ENCODE results near the gene TPST1.

- TF ChIP-seq CTCF (IDR thresholded peaks at IDR 0.05) (no peak), EP300 (IDR thresholded peaks at IDR 0.05) (no peak), POLR2A (IDR thresholded peaks at IDR 0.05) (no peak)
Observed at GRCh38 chr7:66357087-66357486, 152.0 kb downstream of the TPST1 start.
